ENCODE results near the gene CAPN5.

The CAPN5 gene

GRCh38 chr11:77174559-77174958 is 107.8 kb downstream of the CAPN5 start:
- TF ChIP-seq, protein P1, sequence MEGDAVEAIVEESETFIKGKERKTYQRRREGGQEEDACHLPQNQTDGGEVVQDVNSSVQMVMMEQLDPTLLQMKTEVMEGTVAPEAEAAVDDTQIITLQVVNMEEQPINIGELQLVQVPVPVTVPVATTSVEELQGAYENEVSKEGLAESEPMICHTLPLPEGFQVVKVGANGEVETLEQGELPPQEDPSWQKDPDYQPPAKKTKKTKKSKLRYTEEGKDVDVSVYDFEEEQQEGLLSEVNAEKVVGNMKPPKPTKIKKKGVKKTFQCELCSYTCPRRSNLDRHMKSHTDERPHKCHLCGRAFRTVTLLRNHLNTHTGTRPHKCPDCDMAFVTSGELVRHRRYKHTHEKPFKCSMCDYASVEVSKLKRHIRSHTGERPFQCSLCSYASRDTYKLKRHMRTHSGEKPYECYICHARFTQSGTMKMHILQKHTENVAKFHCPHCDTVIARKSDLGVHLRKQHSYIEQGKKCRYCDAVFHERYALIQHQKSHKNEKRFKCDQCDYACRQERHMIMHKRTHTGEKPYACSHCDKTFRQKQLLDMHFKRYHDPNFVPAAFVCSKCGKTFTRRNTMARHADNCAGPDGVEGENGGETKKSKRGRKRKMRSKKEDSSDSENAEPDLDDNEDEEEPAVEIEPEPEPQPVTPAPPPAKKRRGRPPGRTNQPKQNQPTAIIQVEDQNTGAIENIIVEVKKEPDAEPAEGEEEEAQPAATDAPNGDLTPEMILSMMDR (IDR thresholded peaks at IDR 0.05; ENCODE audit: insufficient read depth, low read depth, low read length, missing control alignments) = no peak
- no peak for DNase-seq (ENCODE audit: low read depth)
- no peak overlapping the region for H3K4me3 ChIP-seq (ENCODE audit: low read length)

DNA sequence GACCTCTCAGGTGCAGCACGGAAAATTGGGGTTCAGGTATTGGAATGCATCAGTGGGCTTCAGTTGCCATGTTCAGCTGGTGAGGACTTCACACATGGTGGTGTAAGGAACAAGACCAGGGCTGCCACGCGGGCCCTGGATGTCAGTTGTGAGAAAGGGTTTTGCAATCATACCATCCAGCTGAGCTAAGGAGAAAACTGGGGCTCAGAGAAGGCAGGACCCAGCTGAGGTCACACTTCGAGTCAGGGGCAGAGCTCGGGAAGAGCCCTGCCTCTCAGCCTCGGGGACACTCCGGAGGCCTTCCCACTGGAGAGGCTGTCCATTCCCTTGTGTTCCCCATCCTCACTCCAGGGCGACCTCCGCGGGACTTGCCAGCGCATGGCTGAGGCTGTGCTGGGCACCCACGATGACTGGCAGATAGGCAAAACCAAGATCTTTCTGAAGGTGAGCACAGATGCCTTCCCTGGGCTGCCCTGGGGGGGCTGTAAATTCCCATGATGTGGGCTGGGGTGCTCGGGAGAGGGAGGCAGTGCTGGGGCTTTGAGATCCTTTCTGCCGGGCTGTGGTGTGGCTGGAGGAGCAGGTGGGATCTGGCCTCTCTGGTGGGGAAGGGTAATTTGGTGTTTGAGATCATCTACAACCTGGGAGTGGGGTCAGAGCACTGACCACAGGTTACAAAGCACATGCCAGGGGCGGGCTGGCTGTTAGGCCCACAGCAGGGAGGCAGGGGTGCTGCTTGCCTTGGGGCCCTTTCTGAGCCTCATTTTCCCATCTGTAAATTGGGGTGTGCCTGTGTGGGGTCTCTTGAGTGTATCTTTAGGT is 108.5 kb downstream of the CAPN5 start:
- TF ChIP-seq, protein P1 (IDR thresholded peaks at IDR 0.05; ENCODE audit: insufficient read depth, low read depth, low read length, missing control alignments) = no peak
- no peak overlapping the region for H3K4me3 ChIP-seq (ENCODE audit: low read length)
- DNase-seq (ENCODE audit: low read depth) = no peak

All from epithelial cell of esophagus (primary cell).